Stimulated activated CD4-positive, alpha-beta T cell treated with anti-CD3 and anti-CD28 coated beads, Interleukin-4, amount 100 ng/mL, for 24 hours (primary cell): ENCODE results near the gene SRM.
A peak's percentile ranks its signal among the peaks of the same experiment; 100 is the strongest.
"Not testable (repeated sequence)": the region's sequence is repeated elsewhere in the genome, so short reads cannot be mapped to it uniquely, and the experiment has no call there.

Experiments
- DNase-seq: peaks from one replicate; pipeline ENCODE4 v3.0.0-alpha.2; 2020

The SRM gene

DNA sequence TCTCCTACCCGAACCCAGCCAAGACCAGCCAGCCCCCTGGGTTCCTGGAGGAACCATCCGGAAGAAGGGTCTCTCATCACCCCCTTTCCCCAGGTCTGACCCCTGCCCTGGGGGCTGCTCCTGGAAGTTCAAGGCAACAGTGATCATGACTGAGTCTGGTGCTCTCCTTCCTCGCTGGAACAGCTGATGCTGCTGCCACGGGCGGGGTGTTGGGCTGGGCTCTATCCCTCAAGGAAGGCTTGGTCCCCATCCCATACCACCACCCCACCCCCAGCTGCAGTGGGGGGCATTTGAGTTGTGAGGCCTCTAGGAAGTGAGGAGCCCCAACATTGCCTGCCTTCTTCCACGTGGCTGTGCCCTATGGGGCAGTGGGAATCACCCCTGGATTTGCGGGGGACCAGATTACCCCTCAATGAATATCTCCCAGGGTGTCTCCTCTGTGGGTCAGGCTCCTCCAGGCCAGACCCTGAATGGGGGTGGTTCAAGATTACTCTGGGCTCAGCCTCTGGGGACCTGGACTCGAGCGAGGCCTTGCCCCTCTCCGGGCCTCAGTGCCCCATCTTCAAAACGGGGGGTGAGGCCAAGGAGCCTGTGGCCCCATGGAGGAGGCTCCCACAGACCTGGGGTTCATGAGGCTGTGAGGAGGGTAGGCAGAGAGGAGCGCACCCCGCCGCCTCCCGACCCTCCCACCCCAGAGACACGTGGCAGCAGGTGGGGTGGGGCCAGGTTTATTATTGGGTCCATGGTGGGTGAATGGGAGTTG, 15.6 kb downstream of the SRM start:
- DNase-seq = no peak

DNA sequence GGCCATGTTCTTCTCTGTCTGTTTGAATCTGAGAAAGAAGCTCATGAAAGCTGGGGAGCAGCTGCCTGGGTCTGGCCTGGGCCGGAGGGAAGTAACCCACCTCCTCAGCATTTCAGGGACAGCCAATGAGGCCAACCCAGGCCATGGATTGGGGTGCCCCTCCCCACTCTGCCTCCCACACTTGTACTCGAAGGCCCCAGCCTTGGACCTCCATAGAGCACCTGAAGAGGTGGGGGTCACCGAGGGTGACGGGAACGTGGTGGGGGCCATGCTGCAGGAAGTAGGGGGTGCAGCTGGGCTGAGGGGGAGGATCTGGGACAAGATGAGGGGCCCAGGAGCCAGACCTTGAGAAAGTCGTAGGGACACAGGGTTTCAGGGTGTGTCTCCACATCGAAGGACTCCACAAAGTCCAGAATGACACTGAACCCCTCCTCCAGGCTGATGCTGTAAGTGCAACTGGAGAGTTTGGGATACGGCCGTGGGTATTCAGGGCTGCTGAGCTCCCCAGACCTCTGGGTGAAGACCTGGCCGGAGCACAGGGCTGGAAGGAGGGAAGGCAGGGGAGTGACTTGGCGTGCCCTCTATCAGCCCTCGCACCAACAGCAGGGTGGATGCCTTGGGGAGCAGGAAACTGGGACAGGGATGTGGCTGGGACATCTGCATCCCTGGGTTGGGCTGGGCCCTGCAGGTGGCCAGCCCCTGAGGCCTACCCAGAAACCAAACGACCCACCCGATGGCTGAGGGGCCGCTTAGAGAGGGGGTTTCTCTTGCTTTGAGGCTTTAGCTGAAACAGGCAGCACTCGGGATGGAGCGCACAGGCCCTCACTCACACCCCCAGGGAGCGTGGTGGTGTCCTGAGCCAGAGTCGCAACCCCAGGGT, 16.6 kb downstream of the SRM start:
- no peak for DNase-seq

DNA sequence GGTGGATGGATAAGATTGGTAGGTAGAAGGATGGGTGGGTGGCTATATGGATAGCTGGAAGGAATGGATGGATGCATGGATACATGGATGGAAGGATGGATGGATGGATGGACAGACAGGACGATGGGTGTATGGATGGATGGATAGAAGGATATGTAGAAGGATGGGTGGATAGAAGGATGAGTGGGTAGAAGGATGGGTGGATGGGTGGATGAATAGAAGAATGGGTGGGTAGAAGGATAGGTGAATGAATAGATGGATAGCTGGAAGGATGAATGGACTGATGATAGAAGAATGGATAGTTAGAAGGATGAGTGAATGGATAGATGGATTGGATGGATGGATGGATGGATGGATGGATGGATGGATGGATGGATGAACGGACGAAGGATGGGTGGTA, 17.8 kb downstream of the SRM start:
- no peak for DNase-seq

DNA sequence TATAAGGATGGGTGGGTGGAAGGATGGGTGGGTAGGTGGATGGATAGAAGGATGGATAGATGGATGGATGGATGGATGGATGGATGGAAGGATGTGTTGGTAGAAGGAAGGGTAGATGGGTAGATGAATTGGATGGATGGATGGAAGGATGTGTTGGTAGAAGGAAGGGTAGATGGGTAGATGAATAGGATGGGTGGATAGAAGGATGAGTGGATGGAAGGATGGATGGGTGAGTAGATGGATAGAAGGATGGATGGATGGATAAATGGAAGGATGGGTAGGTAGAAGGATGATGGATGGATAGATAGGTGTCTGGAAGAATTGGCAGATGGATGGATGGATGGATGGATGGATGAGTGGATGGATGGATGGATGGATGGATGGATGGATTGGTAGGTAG, 18.8 kb downstream of the SRM start:
- DNase-seq = no peak

DNA sequence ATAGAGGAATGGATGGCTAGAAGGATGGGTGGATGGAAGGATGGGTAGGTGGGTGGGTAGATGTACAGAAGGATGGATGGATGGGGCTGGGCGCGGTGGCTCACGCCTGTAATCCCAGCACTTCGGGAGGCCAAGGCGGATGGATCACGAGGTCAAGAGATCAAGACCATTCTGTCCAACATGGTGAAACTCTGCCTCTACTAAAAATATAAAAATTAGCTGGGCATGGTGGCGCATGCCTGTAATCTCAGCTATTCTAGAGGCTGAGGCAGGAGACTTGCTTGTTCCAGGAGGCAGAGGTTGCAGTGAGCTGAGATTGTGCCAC, 19.8 kb downstream of the SRM start:
- not testable (repeated sequence) for DNase-seq

DNA sequence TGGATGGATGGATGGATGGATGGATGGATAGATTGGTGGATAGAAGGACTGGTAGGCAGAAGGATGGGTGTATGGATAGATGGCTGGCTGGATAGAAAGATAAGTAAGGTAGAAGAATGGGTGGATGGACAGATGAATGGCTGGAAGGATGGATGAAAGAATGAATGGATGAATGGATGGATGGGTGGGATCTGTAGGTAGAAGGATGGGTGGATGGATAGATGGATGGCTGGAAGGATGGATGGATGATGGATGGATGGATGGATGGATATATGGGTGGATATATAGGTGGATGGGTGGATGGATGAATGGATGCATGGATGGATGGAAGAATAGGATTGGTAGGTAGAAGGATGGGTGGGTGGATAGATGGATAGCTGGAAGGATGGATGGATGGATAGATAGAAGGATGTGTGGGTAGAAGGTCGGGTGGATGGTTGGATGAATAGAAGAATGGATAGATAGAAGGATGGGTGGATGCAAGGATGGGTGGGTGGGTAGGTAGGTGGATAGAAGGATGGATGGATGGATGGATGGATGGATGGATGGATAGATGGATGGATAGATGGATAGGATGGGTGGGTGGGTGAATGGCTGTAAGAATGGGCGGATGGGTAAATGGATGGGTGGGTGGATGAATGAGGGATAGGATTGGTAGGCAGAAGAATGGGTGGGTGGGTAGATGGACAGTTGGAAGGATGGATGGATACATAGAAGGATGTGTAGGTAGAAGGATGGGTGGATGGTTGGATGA, 20.3 kb downstream of the SRM start:
- DNase-seq = no peak

DNA sequence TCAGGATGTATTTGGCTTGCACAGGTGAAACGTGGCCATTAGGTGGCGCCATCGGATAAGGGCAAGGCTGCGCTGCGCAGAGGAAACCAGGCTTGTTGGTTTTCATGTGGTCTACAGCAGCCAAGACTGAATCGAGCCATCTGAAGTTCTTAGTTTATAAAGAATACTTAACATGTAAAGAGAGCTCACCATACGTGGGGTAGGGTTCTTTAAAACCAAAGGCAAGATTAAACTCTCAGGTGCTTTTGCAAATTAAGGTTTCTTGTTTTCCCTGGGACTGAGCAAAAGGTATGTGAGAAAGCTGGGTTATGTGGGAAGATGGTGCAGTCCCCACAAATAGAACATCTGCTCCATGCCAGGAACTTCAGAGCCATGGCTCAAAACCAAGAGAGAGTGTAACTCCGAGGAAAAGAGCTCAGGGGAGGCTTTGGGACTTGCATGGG, 22.1 kb downstream of the SRM start:
- peak; percentile 91 for DNase-seq

DNA sequence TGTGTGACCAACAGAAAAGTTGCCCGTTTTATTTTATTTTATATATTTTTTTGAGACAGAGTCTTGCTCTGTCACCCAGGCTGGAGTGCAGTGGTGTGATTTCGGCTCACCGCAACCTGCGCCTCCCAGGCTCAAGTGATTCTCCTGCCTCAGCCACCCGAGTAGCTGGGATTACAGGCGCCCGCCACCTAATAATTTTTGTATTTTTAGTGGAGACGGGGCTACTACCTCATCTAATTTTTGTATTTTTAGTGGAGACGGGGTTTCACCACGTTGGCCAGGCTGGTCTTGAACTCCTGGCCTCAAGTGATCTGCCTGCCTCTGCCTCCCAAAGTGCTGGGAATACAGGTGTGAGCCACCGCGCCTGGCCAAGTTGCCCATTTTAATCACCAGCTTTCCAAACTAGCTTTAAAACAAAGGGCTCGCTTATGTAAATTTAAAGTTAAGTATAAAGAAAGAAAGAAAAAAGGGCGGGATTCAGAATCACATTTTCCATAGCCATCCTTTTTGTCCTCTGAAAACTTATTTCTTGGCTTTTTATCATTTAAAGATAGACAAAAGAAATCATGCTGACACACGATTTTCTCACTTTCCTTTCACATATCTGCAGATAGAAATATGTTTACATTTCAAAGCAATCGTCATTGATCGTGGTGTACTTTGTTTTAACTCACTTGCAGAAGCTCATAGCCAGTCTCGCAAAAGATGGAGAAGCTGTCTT, 22.6 kb downstream of the SRM start:
- not testable (repeated sequence) for DNase-seq

DNA sequence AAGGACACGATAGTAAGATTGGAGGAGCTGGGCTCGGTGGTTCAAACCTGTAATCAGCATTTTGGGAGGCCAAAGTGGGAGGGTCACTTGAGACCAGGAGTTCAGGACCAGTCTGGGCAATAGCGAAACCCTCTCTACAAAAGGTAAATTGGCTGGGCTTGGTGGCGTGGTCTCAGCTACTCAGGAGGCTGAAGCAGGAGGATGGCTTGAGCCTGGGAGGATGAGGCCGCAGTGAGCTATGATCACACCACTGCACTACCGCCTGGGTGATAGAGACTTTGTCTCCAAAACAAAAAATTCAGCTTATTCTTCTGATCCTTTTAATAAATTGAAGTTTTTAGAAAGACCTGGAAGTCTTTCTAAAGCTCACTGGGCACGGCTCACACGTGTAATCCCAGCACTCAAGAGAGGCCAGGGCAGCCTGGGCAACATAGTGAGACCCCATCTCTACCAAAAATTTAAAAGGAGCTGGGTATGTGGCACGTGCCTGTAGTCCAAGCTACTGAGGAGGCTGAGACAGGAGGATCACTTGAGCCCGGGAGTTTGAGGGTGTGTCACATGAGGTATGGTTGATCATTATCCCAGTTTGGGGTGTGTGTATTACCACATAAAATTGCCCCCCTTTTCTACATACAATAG, 28.1 kb downstream of the SRM start:
- DNase-seq = no peak

DNA sequence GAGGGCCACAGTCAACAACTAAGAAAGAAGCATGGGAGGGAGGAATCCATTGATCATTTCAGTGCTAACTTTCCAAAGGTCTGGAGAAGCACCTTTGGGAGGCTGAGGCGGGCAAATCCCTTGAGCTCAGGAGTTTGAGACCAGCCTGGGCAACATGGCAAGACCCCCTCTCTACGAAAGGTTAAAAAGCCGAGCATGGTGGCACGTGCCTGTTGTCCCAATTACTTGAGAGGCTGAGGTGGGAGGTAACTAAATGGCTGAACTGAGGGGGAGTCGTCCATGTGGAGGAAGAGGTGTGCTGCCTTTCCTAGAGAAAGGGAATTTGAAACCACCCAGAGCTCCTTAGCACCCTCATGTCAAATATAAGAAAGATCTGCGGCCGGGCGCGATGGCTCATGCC, 29.0 kb downstream of the SRM start:
- DNase-seq = no peak

DNA sequence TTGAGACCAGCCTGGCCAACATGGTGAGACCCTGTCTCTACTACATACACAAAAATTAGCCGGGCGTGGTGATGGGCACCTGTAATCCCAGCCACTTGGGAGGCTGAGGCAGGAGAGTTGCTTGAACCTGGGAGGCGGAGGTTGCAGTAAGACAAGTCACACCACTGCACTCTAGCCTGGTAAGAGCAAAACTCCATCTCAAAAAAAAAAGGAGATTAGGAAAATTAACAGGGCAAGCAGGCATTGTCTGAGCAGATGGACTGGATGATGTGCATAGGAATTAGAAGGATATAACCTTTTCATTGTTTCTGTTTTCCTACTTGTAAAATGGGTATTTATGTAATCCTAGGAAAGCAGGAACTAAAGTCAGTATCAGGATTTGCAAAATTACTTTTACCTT, 31.8 kb downstream of the SRM start:
- DNase-seq = no peak

DNA sequence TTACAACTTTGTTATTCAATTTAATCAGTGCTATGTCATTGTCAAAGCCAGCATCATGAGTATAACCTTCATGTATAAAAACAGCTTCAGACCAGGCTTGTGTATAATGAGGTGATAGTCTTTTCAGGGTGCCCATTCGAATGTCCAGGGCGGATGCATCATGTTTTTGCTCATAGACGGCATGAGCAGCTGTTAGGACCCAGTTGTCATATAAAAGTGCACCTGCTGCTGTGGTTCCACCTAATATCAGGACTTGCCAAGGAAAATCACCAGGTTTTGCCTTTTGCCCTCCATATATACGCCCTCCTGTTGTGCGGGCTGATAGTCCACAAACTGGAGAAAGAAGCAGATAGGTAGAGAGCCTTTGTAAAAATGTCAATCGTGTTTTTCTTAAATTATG, 32.5 kb downstream of the SRM start:
- DNase-seq = no peak

DNA sequence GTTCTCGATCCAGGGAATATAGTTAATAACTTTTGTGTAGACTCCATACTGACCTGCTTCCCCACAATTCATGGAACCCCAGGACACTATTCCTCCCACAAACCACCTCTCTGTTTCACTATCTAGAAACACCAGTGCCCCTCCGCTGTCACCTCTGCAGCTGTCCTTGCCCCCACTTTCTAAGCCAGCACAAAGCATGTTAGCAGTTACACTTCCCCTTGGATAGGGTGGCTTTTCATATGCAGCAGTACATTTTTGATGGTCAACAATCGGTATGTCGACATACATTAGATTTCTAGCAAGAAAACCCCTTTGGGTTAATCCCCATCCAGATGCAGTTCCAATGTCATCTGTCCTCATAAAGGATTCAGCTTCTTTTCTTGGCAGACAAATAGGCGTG, 32.9 kb downstream of the SRM start:
- DNase-seq = no peak

DNA sequence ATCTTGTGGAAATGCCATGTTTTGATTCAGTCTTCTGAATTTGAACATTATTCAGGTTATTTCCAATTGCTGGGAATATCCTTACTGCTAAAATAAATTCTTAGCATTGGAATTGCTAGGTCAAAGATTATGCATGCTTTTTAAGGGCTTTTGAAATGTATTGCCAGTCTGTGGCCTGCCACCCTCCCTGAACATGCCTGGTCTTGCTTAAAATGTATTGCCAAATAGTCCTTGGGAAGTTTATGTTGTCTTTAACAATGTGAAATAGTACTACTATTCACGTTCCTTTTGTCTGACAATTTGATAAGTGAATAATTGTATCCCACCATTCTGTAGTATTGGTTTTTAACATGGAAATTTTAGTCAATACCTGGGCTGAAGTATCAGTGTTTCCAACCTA, 33.8 kb downstream of the SRM start:
- DNase-seq = no peak

DNA sequence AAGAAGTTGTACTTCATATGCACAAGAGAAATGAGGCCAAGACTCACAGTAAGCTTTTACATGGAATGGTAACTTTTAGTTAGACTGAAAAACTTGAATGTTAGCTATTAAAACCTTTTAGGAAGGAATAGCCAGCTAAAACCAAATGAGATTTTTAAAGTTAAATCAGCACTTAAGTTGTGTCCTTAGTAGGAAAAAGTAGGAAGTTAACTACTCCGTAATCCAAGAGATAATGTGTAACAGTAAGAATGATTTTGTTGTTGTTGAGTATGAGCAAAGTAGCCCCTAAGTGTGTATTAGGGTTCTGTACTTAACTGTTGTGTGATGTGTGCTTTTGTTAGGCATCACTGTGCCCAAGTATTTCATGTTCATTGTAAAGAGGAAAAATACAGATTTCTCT, 34.2 kb downstream of the SRM start:
- no peak for DNase-seq

DNA sequence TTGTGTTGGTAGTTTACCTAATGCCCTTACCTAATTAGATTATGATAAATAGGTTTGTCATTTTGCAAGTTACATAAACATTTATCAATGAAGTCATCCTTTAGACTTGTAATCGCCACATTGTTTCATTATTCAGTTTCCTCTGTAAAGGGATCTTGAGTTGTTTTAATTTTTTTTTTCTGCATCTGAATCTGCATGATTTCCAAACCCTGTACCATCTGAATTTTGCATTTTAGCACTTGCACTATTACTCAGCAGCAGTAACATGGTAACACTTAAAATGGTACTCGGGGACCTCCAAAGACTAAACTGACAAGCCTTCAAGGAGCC, 35.0 kb downstream of the SRM start:
- DNase-seq = no peak

DNA sequence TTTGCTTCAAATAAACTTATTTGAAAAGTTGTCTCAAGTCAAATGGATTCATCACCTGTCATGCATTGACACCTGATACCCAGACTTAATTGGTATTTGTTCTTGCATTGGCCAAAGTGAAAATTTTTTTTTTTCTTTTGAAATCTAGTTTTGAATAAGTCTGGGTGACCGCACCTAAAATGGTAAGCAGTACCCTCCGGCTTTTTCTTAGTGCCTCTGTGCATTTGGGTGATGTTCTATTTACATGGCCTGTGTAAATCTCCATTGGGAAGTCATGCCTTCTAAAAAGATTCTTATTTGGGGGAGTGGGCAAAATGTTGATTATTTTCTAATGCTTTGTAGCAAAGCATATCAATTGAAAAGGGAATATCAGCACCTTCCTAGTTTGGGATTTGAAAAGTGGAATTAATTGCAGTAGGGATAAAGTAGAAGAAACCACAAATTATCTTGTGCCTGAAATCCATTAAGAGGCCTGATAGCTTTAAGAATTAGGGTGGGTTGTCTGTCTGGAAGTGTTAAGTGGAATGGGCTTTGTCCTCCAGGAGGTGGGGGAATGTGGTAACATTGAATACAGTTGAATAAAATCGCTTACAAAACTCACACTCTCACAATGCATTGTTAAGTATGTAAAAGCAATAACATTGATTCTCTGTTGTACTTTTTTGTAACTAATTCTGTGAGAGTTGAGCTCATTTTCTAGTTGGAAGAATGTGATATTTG, 35.5 kb downstream of the SRM start:
- no peak for DNase-seq

DNA sequence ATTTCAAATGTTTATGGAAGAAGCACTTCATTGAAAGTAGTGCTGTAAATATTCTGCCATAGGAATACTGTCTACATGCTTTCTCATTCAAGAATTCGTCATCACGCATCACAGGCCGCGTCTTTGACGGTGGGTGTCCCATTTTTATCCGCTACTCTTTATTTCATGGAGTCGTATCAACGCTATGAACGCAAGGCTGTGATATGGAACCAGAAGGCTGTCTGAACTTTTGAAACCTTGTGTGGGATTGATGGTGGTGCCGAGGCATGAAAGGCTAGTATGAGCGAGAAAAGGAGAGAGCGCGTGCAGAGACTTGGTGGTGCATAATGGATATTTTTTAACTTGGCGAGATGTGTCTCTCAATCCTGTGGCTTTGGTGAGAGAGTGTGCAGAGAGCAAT, 36.6 kb downstream of the SRM start:
- no peak for DNase-seq

DNA sequence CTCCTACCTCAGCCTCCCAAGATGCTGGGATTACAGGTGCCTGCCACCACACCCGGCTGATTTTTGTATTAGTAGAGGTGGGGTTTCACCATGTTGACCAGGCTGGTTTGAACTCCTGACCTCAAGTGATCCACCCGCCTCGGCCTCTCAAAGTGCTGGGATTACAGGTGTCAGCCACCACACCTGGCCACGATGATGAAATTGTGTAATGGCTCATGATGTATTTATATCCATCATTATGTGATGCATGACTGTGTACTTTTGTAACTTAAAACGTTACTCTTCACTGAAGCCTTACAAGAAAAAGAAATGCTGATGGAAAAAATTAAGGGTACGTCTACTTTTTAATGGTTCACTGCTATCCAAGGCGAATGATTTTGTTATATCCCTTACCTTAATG, 39.8 kb downstream of the SRM start:
- no peak for DNase-seq

DNA sequence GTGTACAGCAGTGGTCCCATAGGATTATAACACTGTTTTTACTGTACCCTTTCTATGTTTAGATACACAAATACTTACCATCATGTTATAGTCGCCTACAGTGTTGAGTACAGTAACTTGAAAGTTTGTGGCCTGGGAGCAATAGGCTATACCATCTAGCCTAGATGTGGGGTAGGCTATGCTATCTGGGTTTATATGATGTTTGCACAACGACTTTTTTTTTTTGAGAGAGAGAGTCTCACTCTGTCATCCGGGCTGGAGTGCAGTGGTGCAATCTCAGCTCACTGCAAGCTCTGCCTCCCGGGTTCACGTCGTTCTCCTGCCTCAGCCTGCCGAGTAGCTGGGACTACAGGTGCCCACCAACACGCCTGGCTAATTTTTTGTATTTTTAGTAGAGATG, 40.5 kb downstream of the SRM start:
- DNase-seq = not testable (repeated sequence)

DNA sequence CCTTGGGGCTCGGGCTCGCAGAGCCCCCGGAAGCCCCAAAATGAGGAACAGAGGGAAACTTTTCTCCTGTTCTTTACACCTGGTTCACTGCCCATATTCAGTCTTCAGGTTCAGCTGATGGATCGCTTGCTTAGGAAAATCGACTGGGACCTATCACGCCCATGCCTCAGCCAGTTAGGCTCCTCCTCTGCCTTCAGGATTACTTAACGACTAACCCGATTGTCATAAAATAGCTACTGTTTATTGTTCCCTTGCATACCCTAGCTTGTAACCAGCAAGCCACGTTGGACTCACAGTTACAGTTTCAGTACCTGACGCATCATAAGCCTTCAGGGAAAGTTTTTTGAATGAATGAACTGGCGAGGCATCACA, 46.7 kb downstream of the SRM start:
- no peak for DNase-seq
